ENCODE results near the gene ADAD1.

ADAD1 gene

DNA sequence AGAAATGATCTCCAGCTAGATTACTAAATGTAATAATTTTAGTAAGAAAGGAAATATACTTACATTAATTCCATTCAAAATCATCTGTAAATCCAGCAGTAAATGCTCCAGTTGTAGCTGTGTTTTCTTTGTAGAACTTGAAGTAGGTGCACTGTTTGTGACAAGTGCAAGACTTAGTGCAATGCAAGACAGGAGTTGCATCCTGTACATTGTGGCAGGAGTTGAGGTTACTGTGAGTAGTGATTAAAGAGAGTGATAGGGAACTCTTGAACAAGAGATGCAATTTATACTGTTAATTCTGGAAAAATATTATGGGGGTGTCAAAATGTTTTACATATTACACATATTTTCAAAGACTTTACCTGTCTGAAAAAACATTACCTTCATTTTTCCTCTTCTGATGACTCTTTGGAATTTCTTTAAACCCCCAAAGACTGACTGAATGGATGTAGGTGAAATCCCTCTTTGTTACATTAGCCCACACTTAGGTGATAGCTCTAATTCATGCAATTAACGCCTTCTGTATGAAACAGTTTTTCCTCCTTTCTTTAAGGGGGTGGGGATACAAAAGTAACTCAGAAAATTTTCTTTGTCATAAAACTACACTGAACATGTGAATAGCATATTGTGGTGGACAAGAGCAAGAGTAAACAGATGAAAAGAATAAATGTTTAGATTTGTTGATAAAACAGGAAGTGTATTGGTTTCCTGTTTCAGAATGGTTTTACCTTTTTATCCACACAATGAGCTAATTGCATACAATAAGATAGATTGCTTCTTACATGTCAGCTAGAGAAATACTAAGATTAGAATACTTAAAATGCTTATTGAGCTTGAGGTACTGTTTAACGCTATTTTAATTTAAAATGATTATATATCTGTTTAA, 77.7 kb downstream of the ADAD1 start, which contains the start of gene IL2:
Gene IL2, minus strand, starts transcription at position 495 of the 886 bp plus-strand sequence. Its CDS starts 285 bp downstream, at position 210.
- DNase-seq, result no peak

DNA sequence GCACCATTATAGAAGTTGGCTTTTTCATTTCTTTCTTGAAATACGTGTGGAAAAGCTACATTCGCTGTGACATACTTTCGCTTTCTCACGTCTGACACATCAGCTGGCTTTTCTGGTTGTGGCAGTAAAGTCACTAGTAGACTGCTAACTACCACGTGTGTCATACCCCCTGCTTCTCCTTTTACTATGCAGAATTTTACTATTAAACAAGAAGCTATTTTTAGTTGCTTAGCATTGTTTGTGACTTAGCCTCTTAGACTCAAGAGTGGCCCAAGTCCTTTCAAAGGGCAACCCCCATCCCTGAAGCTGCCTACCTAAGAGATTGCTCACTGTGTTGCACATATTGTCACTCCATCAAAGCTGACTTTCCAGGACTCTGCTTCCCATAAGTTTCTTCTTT, 79.8 kb downstream of the ADAD1 start:
- DNase-seq, result no peak

DNA sequence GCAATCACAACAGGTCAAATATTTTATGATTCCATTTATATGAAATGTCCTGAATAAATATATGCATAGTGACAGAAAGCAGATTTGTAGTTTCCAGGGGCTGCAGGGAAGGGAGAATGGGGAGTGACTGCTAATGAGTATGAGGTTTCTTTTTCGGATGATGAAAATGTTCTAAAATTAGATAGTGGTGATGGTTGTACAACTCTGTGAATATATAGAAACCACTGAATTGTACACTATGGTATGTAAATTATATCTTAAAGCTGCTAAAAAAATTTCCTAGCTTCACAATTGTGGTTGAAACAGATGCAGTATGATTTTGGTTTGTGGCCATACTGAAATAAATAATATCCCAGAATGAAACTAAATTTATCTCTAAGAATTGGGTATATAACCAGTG, 90.6 kb downstream of the ADAD1 start:
- no peak for DNase-seq

DNA sequence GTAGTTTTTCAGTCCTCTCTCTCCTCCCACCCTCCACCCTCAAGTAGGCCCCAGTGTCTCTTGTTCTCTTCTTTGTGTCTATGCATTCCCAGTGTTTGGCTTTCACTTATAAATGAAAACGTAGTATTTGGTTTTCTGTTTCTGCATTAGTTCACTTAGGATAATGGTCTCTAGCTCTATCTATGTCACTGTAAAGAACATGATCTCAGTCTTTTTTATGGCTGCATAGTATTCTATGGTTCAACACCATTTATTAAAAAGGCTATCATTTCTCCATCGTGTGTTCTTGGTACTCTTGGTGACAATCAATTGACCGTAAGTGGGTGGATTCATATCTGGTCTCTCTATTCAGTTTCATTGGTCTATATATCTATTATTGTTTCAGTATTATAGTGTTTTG, 96.4 kb downstream of the ADAD1 start:
- no peak for DNase-seq

DNA sequence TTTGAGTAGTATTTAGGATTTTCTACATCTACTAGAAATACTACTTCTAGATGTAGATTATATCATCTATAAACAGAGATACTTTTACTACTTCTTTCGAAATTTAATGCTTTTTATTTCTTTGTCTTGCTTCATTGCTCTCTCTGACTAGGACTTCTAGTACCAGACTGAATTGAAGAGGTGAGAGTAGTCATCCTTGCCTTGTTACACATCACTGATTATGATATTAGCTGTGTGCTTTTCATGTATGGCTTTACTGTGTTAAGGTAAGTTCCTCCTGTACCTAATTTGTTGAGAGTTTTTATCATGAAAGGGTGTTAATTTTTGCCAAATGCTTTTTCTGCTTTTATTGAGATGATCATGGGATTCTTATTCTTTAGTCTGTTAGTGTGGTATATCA, 97.3 kb downstream of the ADAD1 start:
- no peak for DNase-seq

DNA sequence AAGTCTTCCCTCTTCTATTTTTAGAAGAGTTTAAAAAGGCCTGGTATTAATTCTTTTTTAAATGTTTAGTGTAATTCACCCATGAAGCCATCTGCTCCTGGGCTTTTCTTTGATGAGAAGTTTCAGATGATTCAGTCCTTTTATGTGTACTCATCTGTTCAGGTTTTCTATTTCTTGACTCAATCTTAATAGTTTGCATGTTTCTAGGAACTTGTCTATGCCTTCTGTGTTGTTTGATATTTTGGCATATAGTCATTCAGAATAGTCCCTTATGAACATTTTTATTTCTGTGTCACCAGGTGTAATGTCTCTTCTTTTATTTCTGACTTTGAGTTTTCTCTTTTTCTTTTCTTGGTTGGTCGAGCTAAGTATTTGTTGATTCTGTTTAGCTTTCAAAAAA, 97.9 kb downstream of the ADAD1 start:
- DNase-seq, result no peak

Measured in hippocampal formation (tissue), 2 donors.